Breast epithelium (tissue), 3 donors: Measurements from ENCODE around the gene ACKR4.

Source experiments
- POLR2A ChIP-seq: fragments of 450-650 bp; IDR thresholded peaks from one replicate; pipeline ENCODE4 v1.6.1; 2016; ENCODE audit warnings: antibody characterized with exemption, mild to moderate bottlenecking, moderate library complexity
- POLR2AphosphoS5 ChIP-seq, 3 donors: sonication (generic); formaldehyde crosslinking; IDR thresholded peaks; one replicate each; pipeline ENCODE4 v1.6.1; 2017; ENCODE audit warnings: antibody characterized with exemption in 3 of 3

- TF ChIP-seq POLR2AphosphoS5 (IDR thresholded peaks at IDR 0.05): no peak
- TF ChIP-seq POLR2A: no peak
Measured at GRCh38 chr3:132624790-132625189, 27.7 kb downstream of the ACKR4 start.
